ENCODE results near the gene EFL1.

DNA sequence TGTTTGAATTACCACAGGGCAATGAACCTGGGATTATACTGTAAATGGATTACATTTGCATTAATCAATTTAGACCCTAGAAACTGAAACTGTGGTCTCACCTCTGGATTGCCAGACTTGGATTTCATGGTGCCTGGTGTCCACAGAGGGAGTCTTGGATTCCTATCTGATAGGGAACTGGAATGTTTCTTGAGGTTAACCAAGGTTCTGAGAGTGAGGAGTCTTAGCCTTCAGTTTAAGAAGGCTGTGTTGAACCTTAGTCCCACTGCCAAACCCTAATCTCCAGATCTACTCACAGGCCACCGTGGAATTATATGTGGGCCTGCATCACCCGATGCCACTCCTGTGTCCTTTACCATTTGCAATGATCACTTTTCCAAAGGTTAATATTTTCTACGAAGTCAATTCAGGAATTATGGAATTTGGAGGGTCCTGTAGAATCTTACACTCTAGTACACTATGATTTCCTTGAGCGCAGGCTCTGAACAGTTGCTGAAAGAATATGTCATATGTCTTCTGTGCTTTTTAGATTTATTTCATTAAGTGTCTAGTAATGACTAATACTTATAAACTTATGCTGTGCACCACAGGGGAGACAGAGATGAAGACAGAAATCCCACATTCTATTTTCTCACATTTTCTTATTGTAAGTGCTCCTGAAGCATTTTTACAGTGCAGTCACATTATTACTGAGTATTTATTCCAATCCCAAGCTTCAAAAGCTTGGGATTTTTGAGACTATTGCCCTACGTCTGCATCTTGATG, 87.9 kb downstream of the EFL1 start:
- TF ChIP-seq, protein P1, sequence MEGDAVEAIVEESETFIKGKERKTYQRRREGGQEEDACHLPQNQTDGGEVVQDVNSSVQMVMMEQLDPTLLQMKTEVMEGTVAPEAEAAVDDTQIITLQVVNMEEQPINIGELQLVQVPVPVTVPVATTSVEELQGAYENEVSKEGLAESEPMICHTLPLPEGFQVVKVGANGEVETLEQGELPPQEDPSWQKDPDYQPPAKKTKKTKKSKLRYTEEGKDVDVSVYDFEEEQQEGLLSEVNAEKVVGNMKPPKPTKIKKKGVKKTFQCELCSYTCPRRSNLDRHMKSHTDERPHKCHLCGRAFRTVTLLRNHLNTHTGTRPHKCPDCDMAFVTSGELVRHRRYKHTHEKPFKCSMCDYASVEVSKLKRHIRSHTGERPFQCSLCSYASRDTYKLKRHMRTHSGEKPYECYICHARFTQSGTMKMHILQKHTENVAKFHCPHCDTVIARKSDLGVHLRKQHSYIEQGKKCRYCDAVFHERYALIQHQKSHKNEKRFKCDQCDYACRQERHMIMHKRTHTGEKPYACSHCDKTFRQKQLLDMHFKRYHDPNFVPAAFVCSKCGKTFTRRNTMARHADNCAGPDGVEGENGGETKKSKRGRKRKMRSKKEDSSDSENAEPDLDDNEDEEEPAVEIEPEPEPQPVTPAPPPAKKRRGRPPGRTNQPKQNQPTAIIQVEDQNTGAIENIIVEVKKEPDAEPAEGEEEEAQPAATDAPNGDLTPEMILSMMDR (conservative IDR thresholded peaks at IDR 0.05 in 1 of 2, IDR thresholded peaks at IDR 0.05 in 1 of 2; ENCODE audit: extremely low read depth in 1 of 2, insufficient read depth in 1 of 2, low read depth in 1 of 2, low read length in 2 of 2) = no peak
- TF ChIP-seq EZH2 (IDR thresholded peaks at IDR 0.05; ENCODE audit: borderline replicate concordance, low read length) = no peak

Data from mammary epithelial cell (primary cell).